ENCODE results near the gene GATC.

GATC gene

DNA sequence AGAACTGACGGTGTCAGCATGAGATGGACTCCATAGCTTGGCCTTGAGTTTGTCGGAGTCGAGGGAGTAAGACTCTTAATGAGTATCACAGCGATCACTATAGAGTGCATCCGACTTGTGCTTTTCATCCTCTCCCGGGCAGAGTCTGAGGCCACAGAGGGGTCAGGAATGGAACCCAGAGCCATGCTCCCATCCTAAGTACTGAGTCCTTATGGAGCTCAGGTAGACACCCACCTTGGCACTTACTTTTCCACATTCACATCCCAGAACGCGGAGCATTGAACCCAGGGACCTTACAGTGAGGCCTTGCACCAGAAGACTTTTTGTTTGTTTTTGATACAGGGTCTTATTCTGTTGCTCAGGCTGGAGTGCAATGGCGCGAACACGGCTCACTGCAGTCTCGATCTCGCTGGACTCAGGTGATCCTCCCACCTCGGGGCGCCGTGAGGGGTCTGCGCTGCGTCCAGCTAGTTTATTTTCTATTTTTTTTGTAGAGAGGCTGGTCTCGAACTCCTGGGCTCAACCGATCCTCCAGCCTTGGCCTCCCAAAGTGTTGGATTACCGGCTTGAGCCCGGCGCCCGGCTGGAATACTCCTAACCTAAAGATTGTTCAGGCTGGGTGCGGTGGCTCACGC, 24.0 kb downstream of the GATC start:
- Histone ChIP-seq H3K4me3 (ENCODE audit: low read depth, low read length) (peak overlapping the region; percentile 91), H3K36me3 (replicated peaks) (peaks cover 18% of the 10 kb centered on the region), H3K27me3 (replicated peaks) (no peaks in the 10 kb centered on the region), H3K27ac (peak overlapping the region; percentile 76)
- DNase-seq: no peak
- TF ChIP-seq, protein P1, sequence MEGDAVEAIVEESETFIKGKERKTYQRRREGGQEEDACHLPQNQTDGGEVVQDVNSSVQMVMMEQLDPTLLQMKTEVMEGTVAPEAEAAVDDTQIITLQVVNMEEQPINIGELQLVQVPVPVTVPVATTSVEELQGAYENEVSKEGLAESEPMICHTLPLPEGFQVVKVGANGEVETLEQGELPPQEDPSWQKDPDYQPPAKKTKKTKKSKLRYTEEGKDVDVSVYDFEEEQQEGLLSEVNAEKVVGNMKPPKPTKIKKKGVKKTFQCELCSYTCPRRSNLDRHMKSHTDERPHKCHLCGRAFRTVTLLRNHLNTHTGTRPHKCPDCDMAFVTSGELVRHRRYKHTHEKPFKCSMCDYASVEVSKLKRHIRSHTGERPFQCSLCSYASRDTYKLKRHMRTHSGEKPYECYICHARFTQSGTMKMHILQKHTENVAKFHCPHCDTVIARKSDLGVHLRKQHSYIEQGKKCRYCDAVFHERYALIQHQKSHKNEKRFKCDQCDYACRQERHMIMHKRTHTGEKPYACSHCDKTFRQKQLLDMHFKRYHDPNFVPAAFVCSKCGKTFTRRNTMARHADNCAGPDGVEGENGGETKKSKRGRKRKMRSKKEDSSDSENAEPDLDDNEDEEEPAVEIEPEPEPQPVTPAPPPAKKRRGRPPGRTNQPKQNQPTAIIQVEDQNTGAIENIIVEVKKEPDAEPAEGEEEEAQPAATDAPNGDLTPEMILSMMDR (IDR thresholded peaks at IDR 0.05; ENCODE audit: low read depth, low read length, missing control alignments): no peak
- in situ Hi-C loops (cut with HindIII; ENCODE audit: low pct_ligation_motif_present, low sequenced_read_pairs): no loop called here

DNA sequence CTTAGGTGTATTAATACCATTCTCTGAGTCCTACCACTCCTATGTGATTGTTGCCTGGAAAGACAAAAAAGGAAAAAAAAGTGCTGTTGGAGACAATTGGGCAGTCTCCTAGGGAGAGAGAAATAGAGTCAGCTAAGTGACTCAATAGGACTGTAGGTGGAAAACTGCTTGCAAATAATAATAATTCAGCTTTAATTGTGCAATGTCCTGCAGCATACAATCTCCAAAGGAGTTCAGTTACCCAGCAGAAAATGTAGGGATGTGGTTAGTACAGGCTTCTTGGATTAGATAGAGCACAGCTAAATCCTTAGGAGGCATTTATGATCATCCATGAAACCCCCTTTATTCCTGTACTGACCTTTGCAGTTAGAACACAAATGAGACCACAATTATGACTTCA, 26.3 kb downstream of the GATC start:
- DNase-seq: no peak
- Histone ChIP-seq H3K4me3 (ENCODE audit: low read depth, low read length) (no peak overlapping the region), H3K36me3 (replicated peaks) (no peaks in the 10 kb centered on the region), H3K27ac (no peak overlapping the region), H3K27me3 (replicated peaks) (no peaks in the 10 kb centered on the region)
- in situ Hi-C loops (cut with HindIII; ENCODE audit: low pct_ligation_motif_present, low sequenced_read_pairs): no loop called here
- TF ChIP-seq, protein P1 (IDR thresholded peaks at IDR 0.05; ENCODE audit: low read depth, low read length, missing control alignments): no peak

DNA sequence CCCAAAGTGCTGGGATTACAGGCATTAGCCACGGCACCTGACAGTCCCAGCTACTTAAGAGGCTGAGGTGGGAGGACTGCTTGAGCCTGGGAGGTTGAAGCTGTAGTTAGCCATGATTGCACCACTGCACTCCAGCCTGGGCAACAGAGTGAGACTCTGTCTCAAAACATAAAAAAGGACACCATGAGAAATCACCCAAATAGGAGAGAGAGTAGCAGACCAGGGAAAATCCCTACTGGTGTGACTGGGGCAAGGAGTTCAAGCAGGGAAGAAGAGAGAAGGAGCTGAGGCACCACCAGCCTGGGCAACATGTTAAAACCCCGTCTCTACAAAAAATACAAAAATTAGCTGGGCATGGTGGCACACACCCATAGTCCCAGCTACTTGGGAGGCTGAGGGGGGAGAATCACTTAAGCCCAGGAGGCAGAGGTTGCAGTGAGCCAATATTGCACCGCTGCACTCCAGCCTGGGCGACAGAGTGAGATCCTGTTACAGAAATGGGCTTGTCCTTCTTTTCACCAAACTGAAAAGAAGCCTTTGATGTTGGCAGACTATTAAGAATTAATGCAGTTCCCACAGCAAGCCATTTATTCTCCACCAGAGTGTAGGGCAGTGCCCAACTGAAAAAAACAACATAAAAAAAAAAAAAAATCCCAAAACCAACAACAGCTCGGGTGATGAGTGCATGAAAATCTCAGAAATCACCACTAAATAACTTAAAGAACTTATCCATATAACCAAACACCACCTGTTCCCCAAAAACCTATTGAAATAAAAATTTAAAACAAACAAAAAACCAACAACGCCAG, 27.8 kb downstream of the GATC start:
- Histone ChIP-seq H3K27me3 (replicated peaks) (no peaks in the 10 kb centered on the region), H3K27ac (no peak overlapping the region), H3K4me3 (ENCODE audit: low read depth, low read length) (no peak overlapping the region), H3K36me3 (replicated peaks) (no peaks in the 10 kb centered on the region)
- in situ Hi-C loops (cut with HindIII; ENCODE audit: low pct_ligation_motif_present, low sequenced_read_pairs): no loop called here
- no peak for DNase-seq
- TF ChIP-seq, protein P1 (IDR thresholded peaks at IDR 0.05; ENCODE audit: low read depth, low read length, missing control alignments): no peak

DNA sequence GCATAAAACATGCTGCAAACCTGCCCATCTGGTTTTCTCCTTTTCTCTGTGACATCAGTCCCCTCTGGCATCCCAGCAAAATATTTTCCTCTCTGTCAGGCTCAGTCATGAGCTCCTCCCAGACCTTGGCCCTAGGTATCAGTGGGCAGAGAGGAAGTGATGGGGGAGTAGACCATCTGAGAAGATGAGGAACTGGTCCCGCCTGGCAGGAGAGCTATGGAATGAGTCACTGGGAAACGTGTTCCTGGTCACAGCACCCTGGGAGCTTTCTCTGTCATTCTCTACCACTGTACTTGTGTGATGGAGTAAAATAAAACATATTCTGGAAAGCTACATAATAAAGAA, 28.3 kb downstream of the GATC start:
- H3K4me3 ChIP-seq (ENCODE audit: low read depth, low read length): no peak overlapping the region
- H3K27ac ChIP-seq: no peak overlapping the region
- in situ Hi-C loops (cut with HindIII; ENCODE audit: low pct_ligation_motif_present, low sequenced_read_pairs): no loop called here
- H3K36me3 ChIP-seq (replicated peaks): no peaks in the 10 kb centered on the region
- TF ChIP-seq, protein P1 (IDR thresholded peaks at IDR 0.05; ENCODE audit: low read depth, low read length, missing control alignments): no peak
- H3K27me3 ChIP-seq (replicated peaks): no peaks in the 10 kb centered on the region
- peak; percentile 66 for DNase-seq

DNA sequence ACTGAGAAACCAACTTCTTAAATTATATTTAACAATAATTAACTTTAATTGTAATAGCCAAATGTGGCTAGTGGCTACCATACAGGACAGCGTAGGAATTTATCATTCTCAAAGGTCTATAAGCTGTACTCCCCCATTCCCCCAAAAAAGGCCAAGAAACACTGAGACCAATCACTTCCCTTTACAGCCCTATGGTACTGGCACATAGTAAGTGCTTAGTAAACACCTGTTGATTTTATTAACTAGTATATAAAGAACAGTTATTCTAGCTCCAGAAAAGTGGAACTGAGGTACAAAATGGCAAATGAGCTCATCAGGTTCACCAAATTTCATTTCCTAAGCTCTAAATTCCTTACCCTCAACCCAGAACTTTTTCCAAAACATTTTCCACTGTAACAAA, 29.4 kb downstream of the GATC start:
- TF ChIP-seq, protein P1 (IDR thresholded peaks at IDR 0.05; ENCODE audit: low read depth, low read length, missing control alignments): no peak
- Histone ChIP-seq H3K36me3 (replicated peaks) (no peaks in the 10 kb centered on the region), H3K27ac (no peak overlapping the region), H3K4me3 (ENCODE audit: low read depth, low read length) (no peak overlapping the region), H3K27me3 (replicated peaks) (no peaks in the 10 kb centered on the region)
- in situ Hi-C loops (cut with HindIII; ENCODE audit: low pct_ligation_motif_present, low sequenced_read_pairs): no loop called here
- no peak for DNase-seq

All from brain microvascular endothelial cell (primary cell).